ENCODE data around the gene CEBPA.

GRCh38 chr19:33251526-33252090 lies 50.7 kb downstream of the CEBPA start:
- TF ChIP-seq MYC (IDR thresholded peaks at IDR 0.05; ENCODE audit: low read depth, low read length) (no peak), POLR2A (IDR thresholded peaks at IDR 0.05; ENCODE audit: extremely low read depth, insufficient read length) (no peak), CTCF (IDR thresholded peaks at IDR 0.05; ENCODE audit: low read depth, low read length) (no peak), MAX (IDR thresholded peaks at IDR 0.05; ENCODE audit: low read depth, low read length) (no peak)

Data from NB4 (cell line).